Activated naive CD8-positive, alpha-beta T cell (primary cell): ENCODE results near the gene ITSN1.

Source experiments
- H3K27ac Mint-ChIP-seq: one replicate; pipeline ENCODE4 v1.8.0; 2021; ENCODE audit warnings: mixed read lengths
- H3K27me3 Mint-ChIP-seq: one replicate; pipeline ENCODE4 v1.8.0; 2021; ENCODE audit warnings: mixed read lengths
- H3K36me3 Mint-ChIP-seq: one replicate; pipeline ENCODE4 v1.8.0; 2021; ENCODE audit warnings: mixed read lengths
- H3K4me1 Mint-ChIP-seq: one replicate; pipeline ENCODE4 v1.8.0; 2021; ENCODE audit warnings: low read depth, mixed read lengths
- H3K4me3 Mint-ChIP-seq: one replicate; pipeline ENCODE4 v1.8.0; 2021; ENCODE audit warnings: mild to moderate bottlenecking, mixed read lengths
- H3K9me3 Mint-ChIP-seq: one replicate; pipeline ENCODE4 v1.8.0; 2021; ENCODE audit warnings: low read depth, mixed read lengths

The ITSN1 gene

DNA sequence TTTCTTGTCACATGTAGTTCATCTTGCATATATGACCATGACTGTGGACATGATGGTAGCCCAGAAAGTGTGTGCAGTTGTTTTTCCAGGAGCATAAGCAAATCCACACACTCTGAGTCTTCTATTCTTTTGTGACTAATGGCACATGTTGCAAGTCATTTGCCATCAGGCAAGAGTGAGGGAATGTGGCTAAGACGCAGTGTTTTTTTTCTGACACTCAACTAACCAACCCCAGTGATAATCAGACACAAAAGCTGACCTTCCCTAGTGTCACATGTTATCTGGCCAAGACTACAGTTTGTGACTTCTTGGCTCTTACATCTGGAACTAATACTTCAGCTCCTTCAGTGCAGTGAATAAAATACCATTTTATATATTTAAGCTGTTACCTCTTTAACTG, 108.8 kb downstream of the ITSN1 start:
- H3K27me3 Mint-ChIP-seq = no peaks in the 10 kb centered on the region
- H3K4me3 Mint-ChIP-seq = no peak overlapping the region
- no peaks in the 10 kb centered on the region for H3K4me1 Mint-ChIP-seq

DNA sequence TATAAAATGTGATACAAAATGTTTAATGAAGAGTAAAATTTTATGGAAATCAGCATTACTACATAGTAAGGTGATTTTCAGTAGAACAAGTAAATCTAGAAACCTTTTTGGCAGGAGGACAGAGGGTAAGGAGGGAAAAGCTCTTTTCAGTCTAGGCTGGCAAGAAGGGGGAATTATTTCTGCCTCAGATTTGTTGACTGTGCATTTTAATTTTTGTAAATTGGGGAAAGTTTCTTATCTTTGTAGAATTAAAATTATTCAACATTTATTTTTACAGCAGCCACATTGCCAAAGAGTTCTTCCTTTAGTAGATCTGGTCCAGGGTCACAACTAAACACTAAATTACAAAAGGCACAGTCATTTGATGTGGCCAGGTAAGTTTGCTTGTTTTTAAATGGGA, 109.2 kb downstream of the ITSN1 start:
- Mint-ChIP-seq H3K27me3 (no peaks in the 10 kb centered on the region), H3K4me1 (no peaks in the 10 kb centered on the region), H3K9me3 (peaks cover 12% of the 10 kb centered on the region), H3K4me3 (no peak overlapping the region), H3K27ac (no peak overlapping the region), H3K36me3 (peaks cover 5% of the 10 kb centered on the region)

More for the DNA sequence above, 108.8 kb downstream of the ITSN1 start:
- peaks cover 5% of the 10 kb centered on the region for H3K36me3 Mint-ChIP-seq
- peaks cover 13% of the 10 kb centered on the region for H3K9me3 Mint-ChIP-seq
- no peak overlapping the region for H3K27ac Mint-ChIP-seq

DNA sequence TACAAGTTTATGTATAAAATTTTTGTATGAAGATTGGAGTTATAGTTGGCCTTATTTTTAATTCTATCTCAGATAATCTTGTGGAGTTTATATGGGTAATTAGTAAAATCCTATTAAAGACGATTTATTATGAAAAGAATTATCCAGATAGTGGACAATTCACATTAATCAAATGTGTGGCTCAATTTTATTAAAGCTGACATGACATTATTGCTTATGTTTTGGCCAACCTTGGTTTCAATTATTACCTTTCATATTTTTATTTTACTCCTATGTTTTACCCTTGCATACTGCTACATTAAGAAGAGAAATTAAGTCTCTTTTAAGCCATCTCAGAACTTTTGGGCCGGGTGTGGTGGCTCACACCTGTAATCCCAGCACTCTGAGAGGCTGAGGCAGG, 110.0 kb downstream of the ITSN1 start:
- Mint-ChIP-seq H3K36me3 (peaks cover 5% of the 10 kb centered on the region), H3K4me1 (no peaks in the 10 kb centered on the region), H3K27me3 (no peaks in the 10 kb centered on the region), H3K9me3 (peaks cover 8% of the 10 kb centered on the region), H3K4me3 (no peak overlapping the region), H3K27ac (no peak overlapping the region)

DNA sequence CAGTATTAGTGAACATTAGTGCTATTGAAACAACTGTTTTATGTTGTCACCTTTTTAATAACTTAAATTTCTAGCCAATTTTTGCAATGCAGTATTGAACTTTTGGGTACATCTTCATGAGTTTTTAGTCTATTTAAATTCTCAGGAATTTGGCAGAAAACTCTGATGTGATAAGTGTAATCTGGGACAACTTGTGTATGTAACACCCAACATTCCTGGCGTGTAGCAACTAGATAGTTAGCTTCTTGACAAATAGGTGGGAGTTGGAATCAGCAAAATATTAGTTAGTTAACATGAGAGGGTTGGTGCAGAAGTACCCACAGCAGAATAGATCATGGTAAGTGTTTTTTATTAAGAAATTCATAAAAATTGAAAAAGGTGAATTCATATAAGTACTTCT, 111.6 kb downstream of the ITSN1 start:
- Mint-ChIP-seq H3K4me3 (no peak overlapping the region), H3K27me3 (no peaks in the 10 kb centered on the region), H3K9me3 (no peaks in the 10 kb centered on the region), H3K36me3 (no peaks in the 10 kb centered on the region), H3K27ac (no peak overlapping the region), H3K4me1 (no peaks in the 10 kb centered on the region)

DNA sequence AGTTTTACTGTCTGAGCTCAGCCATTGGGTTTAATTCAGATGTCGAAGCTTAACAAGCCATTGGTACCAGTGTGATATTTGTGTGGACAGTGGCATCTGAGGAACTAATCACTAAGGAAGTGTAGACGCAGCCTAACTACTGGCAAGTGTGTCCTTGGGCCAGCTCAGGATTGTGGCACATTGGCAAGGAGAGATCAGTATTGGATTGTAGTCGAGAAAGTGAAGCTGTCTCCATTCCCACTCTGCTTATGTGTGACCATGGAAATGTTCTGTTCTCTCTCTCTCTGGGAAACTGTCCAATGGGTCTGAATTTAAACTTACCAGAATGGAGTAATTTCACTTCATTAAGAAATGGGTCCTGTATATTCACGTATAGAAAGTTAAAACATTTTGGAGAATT, 112.2 kb downstream of the ITSN1 start:
- Mint-ChIP-seq H3K36me3 (no peaks in the 10 kb centered on the region), H3K27me3 (no peaks in the 10 kb centered on the region)

DNA sequence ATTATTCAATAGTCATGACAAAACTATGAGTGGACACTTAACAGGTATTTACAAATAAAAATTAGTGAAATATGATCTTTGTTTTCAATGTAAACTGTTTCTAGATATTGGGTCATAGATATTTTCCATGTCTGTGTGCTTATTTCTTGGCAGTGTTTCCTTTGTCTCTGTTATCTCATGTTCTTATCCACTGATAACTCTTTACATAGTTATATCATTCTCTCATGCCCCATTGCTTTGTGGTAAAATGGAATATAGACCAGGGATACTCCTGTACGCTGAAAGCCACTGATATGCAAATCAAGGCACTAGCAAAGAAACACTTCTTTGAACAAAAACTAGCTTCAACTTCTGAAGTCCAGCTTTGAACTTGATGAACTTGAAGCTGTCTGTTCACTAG, 113.1 kb downstream of the ITSN1 start:
- Mint-ChIP-seq H3K4me3 (no peak overlapping the region), H3K36me3 (no peaks in the 10 kb centered on the region), H3K4me1 (no peaks in the 10 kb centered on the region), H3K9me3 (no peaks in the 10 kb centered on the region), H3K27me3 (no peaks in the 10 kb centered on the region), H3K27ac (no peak overlapping the region)

More for the DNA sequence above, 112.2 kb downstream of the ITSN1 start:
- no peak overlapping the region for H3K4me3 Mint-ChIP-seq
- no peaks in the 10 kb centered on the region for H3K9me3 Mint-ChIP-seq
- H3K4me1 Mint-ChIP-seq = no peaks in the 10 kb centered on the region
- H3K27ac Mint-ChIP-seq = no peak overlapping the region

DNA sequence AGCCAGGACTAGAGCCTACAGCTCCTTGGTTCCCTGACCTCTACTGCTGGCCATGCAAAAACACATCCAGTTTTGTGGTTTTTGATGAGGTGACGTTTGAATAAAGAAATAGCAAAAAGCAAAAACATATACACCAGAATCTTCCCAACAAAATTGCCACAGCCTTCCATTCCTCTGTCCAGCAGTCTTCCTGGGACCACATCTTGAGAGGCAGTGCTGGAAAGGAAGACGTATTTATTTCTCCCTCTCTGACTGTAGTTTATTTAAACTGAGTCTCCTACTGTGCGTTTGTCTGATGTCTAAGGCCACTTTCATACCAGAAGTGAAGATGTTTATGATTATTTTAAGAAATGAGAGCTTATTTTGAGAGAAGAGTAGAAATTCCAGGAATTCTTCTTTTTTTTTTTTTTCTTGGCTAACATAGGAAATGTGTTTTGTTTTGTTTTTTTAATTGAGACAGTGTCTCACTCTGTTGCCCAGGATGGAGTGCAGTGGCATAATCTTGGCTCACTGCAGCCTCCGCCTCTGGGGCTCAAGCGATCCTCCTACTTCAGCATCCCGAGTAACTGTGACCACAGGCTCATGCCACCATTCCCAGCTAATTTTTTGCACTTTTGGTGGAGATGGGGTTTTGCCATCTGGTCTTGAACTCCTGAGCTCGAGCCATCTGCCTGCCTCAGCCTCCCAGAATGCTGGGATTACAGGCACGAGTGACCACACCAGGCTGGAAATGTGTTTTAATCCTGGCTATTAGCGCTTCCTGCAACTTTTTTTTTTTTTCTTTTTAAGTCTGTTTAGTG, 118.5 kb downstream of the ITSN1 start:
- Mint-ChIP-seq H3K9me3 (no peaks in the 10 kb centered on the region), H3K27me3 (no peaks in the 10 kb centered on the region), H3K36me3 (no peaks in the 10 kb centered on the region), H3K27ac (no peak overlapping the region), H3K4me1 (no peaks in the 10 kb centered on the region), H3K4me3 (no peak overlapping the region)

DNA sequence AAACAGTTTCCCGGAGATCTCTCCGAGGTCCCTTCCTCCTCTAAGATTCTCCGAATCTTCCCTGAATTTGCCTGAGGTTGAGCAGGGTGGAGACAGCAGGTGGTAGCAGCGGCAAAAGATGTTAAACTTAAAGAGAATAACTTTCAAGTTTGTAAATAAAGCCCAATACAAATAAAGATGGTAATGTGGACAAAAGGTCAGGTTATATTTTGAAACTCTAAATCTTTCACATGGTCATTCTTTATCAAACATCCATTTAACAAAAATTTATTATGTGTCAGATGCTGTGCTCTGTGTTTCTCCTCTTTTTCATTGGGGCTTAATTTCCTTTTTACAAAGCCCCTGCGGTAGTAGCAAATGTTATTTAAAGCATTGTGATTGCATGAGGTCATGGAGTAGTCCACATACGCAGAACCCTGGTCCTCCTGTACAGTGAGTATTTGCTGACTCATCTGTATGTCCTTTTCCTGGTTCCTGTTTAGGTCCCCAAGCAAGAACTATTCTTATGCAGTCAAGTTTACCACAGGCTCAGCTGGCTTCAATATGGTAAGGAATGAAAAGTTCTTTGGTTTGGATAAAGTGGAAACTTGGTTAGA, 119.2 kb downstream of the ITSN1 start:
- Mint-ChIP-seq H3K9me3 (no peaks in the 10 kb centered on the region), H3K27me3 (no peaks in the 10 kb centered on the region), H3K4me1 (no peaks in the 10 kb centered on the region), H3K27ac (no peak overlapping the region), H3K36me3 (peaks cover 7% of the 10 kb centered on the region), H3K4me3 (no peak overlapping the region)

DNA sequence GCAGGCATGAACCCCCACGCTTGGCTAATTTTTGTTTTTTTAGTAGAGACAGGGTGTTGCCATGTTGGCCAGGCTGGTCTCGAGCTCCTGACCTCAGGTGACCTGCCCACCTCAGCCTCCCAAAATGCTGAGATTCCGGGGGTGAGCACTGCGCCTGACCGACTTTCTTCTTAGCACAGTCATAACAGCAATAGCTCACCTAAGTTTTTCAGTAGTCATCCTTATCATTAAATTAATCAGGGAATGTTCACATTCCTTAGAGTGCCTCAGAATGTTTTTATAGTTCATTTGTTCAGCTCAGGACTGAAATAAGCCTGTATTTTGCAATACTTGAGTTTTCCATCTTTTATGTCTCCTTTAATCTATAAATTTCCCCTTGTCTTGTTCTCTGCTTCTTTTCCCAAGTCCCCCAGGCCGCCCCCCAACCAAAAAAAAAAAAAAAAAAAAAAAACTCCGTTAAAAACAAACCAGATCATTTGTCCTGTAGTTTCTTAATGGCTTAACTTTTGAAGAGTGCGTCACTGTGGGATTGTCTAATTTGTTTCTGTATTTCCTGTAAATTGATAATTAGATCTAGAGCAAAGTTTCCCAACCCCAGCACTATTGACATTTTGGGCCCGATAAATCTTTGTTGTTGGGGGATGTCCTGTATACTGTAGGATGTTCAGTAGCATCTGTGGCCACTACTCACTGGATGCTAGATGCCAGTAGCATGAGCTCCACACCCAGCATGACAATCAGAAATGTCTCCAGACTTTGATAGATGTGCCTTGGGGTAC, 120.7 kb downstream of the ITSN1 start:
- H3K27me3 Mint-ChIP-seq = no peaks in the 10 kb centered on the region
- peaks cover 8% of the 10 kb centered on the region for H3K36me3 Mint-ChIP-seq
- no peaks in the 10 kb centered on the region for H3K4me1 Mint-ChIP-seq
- H3K27ac Mint-ChIP-seq = no peak overlapping the region
- no peaks in the 10 kb centered on the region for H3K9me3 Mint-ChIP-seq
- H3K4me3 Mint-ChIP-seq = no peak overlapping the region

DNA sequence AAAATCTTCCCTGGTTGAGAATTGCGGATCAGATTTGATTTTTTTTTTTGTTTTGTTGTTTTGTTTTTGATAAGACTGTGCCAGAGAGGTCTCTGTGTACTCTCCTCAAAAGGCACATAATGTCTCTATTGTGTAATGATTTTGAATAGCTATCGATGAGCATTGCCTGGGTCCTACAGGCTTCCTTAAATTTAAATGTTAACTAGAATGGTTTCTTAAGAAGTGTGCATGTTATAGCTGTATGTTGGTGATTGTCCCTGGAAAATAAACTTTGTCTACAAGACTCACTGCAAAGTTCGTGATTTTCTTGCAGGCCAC, 121.2 kb downstream of the ITSN1 start:
- Mint-ChIP-seq H3K27ac (no peak overlapping the region), H3K4me1 (no peaks in the 10 kb centered on the region), H3K27me3 (no peaks in the 10 kb centered on the region), H3K4me3 (no peak overlapping the region), H3K9me3 (no peaks in the 10 kb centered on the region), H3K36me3 (peaks cover 8% of the 10 kb centered on the region)

DNA sequence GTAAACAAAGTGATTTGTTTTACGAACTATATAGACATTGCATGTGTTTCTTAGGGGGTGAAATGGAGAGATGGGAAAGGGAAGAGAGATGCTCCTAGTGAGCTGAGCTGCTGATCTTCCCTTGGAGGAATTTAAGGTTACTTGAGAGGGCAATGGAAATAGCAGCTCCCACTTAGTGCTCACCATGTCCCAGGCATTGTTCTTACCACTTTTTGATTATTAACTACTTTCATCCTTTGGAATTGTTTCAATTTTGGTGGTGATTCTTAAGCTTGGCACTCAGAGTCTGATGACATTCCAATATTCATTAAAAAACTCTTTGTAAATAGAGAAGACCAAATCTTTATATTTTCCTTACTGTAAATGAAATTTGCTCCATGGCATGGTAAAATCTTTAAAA, 124.9 kb downstream of the ITSN1 start:
- no peaks in the 10 kb centered on the region for H3K27me3 Mint-ChIP-seq
- H3K36me3 Mint-ChIP-seq = peaks cover 16% of the 10 kb centered on the region
- no peaks in the 10 kb centered on the region for H3K9me3 Mint-ChIP-seq
- H3K4me1 Mint-ChIP-seq = no peaks in the 10 kb centered on the region
- H3K4me3 Mint-ChIP-seq = no peak overlapping the region
- H3K27ac Mint-ChIP-seq = no peak overlapping the region

DNA sequence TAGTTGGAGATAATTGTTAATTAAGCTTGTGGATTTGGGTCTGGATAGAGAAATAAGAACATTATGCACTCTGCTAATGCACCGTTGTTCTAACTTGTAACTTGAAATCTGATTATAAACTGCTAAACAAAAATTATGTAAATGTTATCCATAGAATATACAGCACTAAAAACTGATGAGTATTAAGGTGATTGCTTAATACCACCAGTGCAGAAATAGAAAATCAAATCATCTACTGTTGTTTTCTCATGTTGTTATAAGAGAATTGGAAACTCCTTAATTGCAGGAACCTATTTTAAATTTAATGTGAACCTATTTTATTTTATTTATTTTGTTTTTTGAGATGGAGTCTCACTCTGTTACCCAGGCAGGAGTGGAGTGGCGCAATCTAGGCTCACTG, 125.7 kb downstream of the ITSN1 start:
- no peaks in the 10 kb centered on the region for H3K27me3 Mint-ChIP-seq
- H3K36me3 Mint-ChIP-seq = peaks cover 18% of the 10 kb centered on the region
- no peaks in the 10 kb centered on the region for H3K9me3 Mint-ChIP-seq
- H3K4me1 Mint-ChIP-seq = no peaks in the 10 kb centered on the region
- H3K27ac Mint-ChIP-seq = no peak overlapping the region
- no peak overlapping the region for H3K4me3 Mint-ChIP-seq

DNA sequence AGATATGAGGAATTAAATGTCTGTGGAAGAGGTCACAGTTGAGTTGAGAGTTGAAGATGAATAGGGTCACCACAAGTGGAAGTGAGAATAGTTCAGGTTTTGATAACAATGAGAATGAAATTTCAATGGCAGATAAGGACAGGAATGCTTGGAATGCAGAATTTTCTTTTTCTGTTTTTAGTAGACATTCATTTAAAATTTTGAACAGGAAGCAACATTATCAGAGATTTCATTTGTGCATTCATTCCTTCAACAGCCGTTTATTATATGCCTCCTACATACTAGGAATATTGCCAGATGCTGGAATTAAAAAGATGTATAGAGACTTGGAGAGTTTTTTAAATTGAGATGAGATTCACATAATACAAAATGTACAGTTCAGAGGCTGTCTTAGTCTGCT, 126.8 kb downstream of the ITSN1 start:
- Mint-ChIP-seq H3K27ac (no peak overlapping the region), H3K4me1 (no peaks in the 10 kb centered on the region), H3K27me3 (no peaks in the 10 kb centered on the region), H3K9me3 (no peaks in the 10 kb centered on the region), H3K4me3 (no peak overlapping the region), H3K36me3 (peaks cover 18% of the 10 kb centered on the region)

DNA sequence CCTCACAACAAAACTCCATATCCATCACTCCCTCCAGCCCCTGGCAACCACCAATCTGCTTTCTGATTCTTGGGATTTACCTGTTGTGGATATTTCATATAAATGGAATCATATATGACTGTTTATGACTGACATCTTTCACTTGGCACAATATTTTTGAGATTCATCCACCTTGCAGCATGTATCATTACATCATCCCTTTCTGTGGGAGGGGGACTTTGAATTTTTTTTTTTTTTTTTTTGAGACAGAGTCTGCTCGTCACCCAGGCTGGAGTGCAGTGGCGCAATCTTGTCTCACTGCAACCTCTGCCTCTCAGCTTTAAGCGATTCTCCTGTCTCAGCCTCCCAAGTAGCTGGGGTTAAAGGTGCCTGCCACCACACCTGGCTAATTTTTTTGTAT, 128.2 kb downstream of the ITSN1 start:
- Mint-ChIP-seq H3K4me1 (no peaks in the 10 kb centered on the region), H3K9me3 (no peaks in the 10 kb centered on the region), H3K36me3 (peaks cover 18% of the 10 kb centered on the region), H3K27ac (no peak overlapping the region), H3K27me3 (no peaks in the 10 kb centered on the region), H3K4me3 (no peak overlapping the region)

DNA sequence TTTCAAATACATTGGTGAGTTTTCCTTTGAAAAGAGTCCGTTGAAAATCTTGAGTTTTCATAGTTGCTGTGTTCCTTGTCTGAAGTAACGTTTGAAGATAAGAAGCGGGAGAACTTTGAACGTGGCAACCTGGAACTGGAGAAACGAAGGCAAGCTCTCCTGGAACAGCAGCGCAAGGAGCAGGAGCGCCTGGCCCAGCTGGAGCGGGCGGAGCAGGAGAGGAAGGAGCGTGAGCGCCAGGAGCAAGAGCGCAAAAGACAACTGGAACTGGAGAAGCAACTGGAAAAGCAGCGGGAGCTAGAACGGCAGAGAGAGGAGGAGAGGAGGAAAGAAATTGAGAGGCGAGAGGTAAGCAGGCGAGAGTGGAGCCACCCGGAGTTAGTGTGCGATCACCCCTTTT, 129.7 kb downstream of the ITSN1 start:
- H3K9me3 Mint-ChIP-seq = no peaks in the 10 kb centered on the region
- H3K27ac Mint-ChIP-seq = no peak overlapping the region

More for the DNA sequence above, 129.7 kb downstream of the ITSN1 start:
- Mint-ChIP-seq H3K27me3 (no peaks in the 10 kb centered on the region), H3K4me3 (no peak overlapping the region), H3K36me3 (peaks cover 10% of the 10 kb centered on the region), H3K4me1 (no peaks in the 10 kb centered on the region)
